SK-N-SH treated with all-trans-retinoic acid at 6 μM for 48 hours (cell line): ENCODE results near the gene SLC26A8.

Experiments used
- ATAC-seq: fragments of 200-7000 bp; cut with Tn5 transposase; 3 replicates; pipeline ENCODE4 v1.9.1; 2020; ENCODE audit warnings: mild to moderate bottlenecking, moderate library complexity
- ARNTL ChIP-seq: fragments of 450-650 bp; formaldehyde crosslinking; IDR thresholded peaks from 2 replicates; pipeline ENCODE4 v1.5.0; 2020; ENCODE audit warnings: low read depth, mild to moderate bottlenecking, moderate library complexity, borderline replicate concordance
- BACH2 ChIP-seq: fragments of 250-450 bp; sonication (Bioruptor Pico); IDR thresholded peaks from 2 replicates; pipeline ENCODE4 v1.9.0; 2021; ENCODE audit warnings: mild to moderate bottlenecking, borderline replicate concordance
- CSDC2 ChIP-seq: fragments of 250-450 bp; sonication (Bioruptor Pico); IDR thresholded peaks from 2 replicates; pipeline ENCODE4 v1.5.0; 2020; ENCODE audit warnings: mild to moderate bottlenecking, moderate library complexity
- ESRRG ChIP-seq: fragments of 250-450 bp; sonication (Bioruptor Pico); IDR thresholded peaks from 2 replicates; pipeline ENCODE4 v1.6.1; 2021; ENCODE audit warnings: mild to moderate bottlenecking
- GLIS3 ChIP-seq: fragments of 250-450 bp; sonication (Bioruptor Pico); IDR thresholded peaks from 2 replicates; pipeline ENCODE4 v1.5.0; 2020; ENCODE audit warnings: mild to moderate bottlenecking, moderate library complexity
- ISL1 ChIP-seq: fragments of 250-450 bp; sonication (Bioruptor Pico); IDR thresholded peaks from 2 replicates; pipeline ENCODE4 v2.1.2; 2022; ENCODE audit warnings: mild to moderate bottlenecking, moderate library complexity
- OSR1 ChIP-seq: fragments of 250-450 bp; sonication (Bioruptor Pico); IDR thresholded peaks from 2 replicates; pipeline ENCODE4 v1.8.0; 2022; ENCODE audit warnings: moderate library complexity, mild to moderate bottlenecking, inconsistent platforms
- PPARA ChIP-seq: fragments of 250-450 bp; sonication (Bioruptor Pico); IDR thresholded peaks from 2 replicates; pipeline ENCODE4 v1.5.0; 2020; ENCODE audit warnings: mild to moderate bottlenecking, borderline replicate concordance
- RARB ChIP-seq: fragments of 250-450 bp; sonication (Bioruptor Pico); IDR thresholded peaks from 2 replicates; pipeline ENCODE4 v1.8.0; 2021; ENCODE audit warnings: mild to moderate bottlenecking, moderate library complexity
- SNAI2 ChIP-seq: fragments of 250-450 bp; sonication (Bioruptor Pico); IDR thresholded peaks from 2 replicates; pipeline ENCODE4 v1.5.0; 2020; ENCODE audit warnings: mild to moderate bottlenecking, moderate library complexity
- TCF4 ChIP-seq: fragments of 250-450 bp; sonication (Bioruptor Pico); IDR thresholded peaks from 2 replicates; pipeline ENCODE4 v1.8.0; 2021; ENCODE audit warnings: mild to moderate bottlenecking, moderate library complexity, borderline replicate concordance
- TOX ChIP-seq: fragments of 250-450 bp; sonication (Bioruptor Pico); IDR thresholded peaks from 2 replicates; pipeline ENCODE4 v1.8.0; 2021; ENCODE audit warnings: mild to moderate bottlenecking, moderate library complexity, borderline replicate concordance
- TSHZ2 ChIP-seq: fragments of 250-450 bp; sonication (Bioruptor Pico); IDR thresholded peaks from 2 replicates; pipeline ENCODE4 v1.5.0; 2020; ENCODE audit warnings: mild to moderate bottlenecking, moderate library complexity
- ZC3H10 ChIP-seq: fragments of 250-450 bp; sonication (Bioruptor Pico); IDR thresholded peaks from 2 replicates; pipeline ENCODE4 v1.5.1; 2021; ENCODE audit warnings: mild to moderate bottlenecking, moderate library complexity
- ZNF565 ChIP-seq: fragments of 450-650 bp; formaldehyde crosslinking; conservative IDR thresholded peaks from 2 replicates; pipeline ENCODE4 v1.5.0; 2020; ENCODE audit warnings: low read depth, mild to moderate bottlenecking, moderate library complexity
- ZNF70 ChIP-seq: fragments of 450-650 bp; formaldehyde crosslinking; IDR thresholded peaks from 2 replicates; pipeline ENCODE4 v1.5.0; 2020; ENCODE audit warnings: mild to moderate bottlenecking, moderate library complexity
- ZNF8 ChIP-seq: fragments of 450-650 bp; formaldehyde crosslinking; IDR thresholded peaks from 2 replicates; pipeline ENCODE4 v1.5.0; 2020; ENCODE audit warnings: mild to moderate bottlenecking, moderate library complexity
- TF ChIP-seq, protein P1 (sequence below): fragments of 250-450 bp; sonication (Bioruptor Pico); IDR thresholded peaks from 2 replicates; pipeline ENCODE4 v1.5.1; 2020; ENCODE audit warnings: low read depth, mild to moderate bottlenecking, moderate library complexity
- TF ChIP-seq, protein P2 (sequence below): fragments of 250-450 bp; sonication (Bioruptor Pico); IDR thresholded peaks from 2 replicates; pipeline ENCODE4 v1.8.0; 2021; ENCODE audit warnings: low read depth, mild to moderate bottlenecking, moderate library complexity, borderline replicate concordance
- TF ChIP-seq, protein P3 (sequence below): fragments of 250-450 bp; sonication (Bioruptor Pico); IDR thresholded peaks from 2 replicates; pipeline ENCODE4 v1.5.1; 2021; ENCODE audit warnings: mild to moderate bottlenecking, moderate library complexity

SLC26A8 gene

GRCh38 chr6:35897036-35897435 lies 127.4 kb downstream of the SLC26A8 start (continued):
- TF ChIP-seq, protein P1, sequence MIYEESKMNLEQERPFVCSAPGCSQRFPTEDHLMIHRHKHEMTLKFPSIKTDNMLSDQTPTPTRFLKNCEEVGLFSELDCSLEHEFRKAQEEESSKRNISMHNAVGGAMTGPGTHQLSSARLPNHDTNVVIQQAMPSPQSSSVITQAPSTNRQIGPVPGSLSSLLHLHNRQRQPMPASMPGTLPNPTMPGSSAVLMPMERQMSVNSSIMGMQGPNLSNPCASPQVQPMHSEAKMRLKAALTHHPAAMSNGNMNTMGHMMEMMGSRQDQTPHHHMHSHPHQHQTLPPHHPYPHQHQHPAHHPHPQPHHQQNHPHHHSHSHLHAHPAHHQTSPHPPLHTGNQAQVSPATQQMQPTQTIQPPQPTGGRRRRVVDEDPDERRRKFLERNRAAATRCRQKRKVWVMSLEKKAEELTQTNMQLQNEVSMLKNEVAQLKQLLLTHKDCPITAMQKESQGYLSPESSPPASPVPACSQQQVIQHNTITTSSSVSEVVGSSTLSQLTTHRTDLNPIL (CRISPR knock-in tag): no peak
- TF ChIP-seq OSR1 (CRISPR knock-in tag) (no peak), PPARA (CRISPR knock-in tag) (no peak), CSDC2 (no peak)

GRCh38 chr6:35896228-35896627 lies 128.2 kb downstream of the SLC26A8 start:
- ATAC-seq: no peak
- no peak for TF ChIP-seq BACH2
- no peak for TF ChIP-seq ISL1 (CRISPR knock-in tag)
- no peak for TF ChIP-seq TOX (CRISPR knock-in tag)
- no peak for TF ChIP-seq GLIS3
- TF ChIP-seq CSDC2: no peak

DNA sequence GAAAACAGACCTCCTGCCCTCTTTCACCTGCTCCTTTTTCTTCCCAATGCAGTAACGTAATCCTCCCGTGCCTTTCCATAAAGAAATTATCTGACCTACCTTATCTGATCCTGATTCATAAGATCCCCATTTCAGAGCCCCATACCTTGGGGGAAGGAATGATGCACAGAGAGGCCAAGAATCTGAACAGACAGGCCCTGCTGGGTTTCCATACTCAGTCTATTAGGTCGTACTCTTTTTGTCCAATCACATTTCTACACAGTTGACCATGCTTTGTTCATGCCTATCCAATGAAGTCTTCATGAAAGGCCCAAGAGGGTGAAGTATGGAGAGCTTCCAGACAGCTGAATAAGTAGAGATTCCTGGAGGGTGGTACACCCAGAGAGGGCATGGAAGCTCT lies 128.9 kb downstream of the SLC26A8 start:
- TF ChIP-seq GLIS3: no peak
- TF ChIP-seq, protein P2, sequence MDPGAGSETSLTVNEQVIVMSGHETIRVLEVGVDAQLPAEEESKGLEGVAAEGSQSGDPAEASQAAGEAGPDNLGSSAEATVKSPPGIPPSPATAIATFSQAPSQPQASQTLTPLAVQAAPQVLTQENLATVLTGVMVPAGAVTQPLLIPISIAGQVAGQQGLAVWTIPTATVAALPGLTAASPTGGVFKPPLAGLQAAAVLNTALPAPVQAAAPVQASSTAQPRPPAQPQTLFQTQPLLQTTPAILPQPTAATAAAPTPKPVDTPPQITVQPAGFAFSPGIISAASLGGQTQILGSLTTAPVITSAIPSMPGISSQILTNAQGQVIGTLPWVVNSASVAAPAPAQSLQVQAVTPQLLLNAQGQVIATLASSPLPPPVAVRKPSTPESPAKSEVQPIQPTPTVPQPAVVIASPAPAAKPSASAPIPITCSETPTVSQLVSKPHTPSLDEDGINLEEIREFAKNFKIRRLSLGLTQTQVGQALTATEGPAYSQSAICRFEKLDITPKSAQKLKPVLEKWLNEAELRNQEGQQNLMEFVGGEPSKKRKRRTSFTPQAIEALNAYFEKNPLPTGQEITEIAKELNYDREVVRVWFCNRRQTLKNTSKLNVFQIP (CRISPR knock-in tag): no peak
- TF ChIP-seq, protein P1 (CRISPR knock-in tag): no peak
- TF ChIP-seq ZNF565 (CRISPR knock-in tag): no peak
- TF ChIP-seq TCF4: no peak
- no peak for TF ChIP-seq BACH2
- TF ChIP-seq, protein P3, sequence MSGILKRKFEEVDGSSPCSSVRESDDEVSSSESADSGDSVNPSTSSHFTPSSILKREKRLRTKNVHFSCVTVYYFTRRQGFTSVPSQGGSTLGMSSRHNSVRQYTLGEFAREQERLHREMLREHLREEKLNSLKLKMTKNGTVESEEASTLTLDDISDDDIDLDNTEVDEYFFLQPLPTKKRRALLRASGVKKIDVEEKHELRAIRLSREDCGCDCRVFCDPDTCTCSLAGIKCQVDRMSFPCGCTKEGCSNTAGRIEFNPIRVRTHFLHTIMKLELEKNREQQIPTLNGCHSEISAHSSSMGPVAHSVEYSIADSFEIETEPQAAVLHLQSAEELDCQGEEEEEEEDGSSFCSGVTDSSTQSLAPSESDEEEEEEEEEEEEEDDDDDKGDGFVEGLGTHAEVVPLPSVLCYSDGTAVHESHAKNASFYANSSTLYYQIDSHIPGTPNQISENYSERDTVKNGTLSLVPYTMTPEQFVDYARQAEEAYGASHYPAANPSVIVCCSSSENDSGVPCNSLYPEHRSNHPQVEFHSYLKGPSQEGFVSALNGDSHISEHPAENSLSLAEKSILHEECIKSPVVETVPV (CRISPR knock-in tag): no peak
- TF ChIP-seq ARNTL: no peak
- no peak for TF ChIP-seq SNAI2 (CRISPR knock-in tag)
- TF ChIP-seq PPARA (CRISPR knock-in tag): no peak
- no peak for TF ChIP-seq CSDC2
- no peak for TF ChIP-seq RARB (CRISPR knock-in tag)
- no peak for TF ChIP-seq TOX (CRISPR knock-in tag)
- TF ChIP-seq OSR1 (CRISPR knock-in tag): no peak
- ATAC-seq: no peak

DNA sequence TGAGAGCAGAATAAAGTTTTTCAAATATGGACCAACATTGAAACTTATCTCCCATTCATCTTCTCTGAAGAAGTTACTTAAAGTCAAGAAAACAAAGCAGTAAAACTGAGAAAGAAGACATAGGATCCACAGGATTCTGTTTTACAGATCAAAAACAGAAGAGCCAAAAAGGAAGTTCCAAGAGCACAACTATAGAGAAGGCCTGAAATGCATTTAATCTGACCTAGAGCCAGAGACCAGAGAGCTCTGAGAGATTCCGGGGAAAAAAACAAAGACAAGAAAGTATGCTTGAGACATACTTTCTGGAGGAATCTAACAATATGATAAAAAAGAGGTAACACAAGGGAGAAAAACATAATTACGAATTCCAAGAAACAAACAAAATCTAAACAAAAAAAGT lies 129.7 kb downstream of the SLC26A8 start:
- ATAC-seq: no peak
- TF ChIP-seq ZNF70 (CRISPR knock-in tag): no peak
- no peak for TF ChIP-seq GLIS3
- TF ChIP-seq RARB (CRISPR knock-in tag): no peak
- no peak for TF ChIP-seq ZNF8 (CRISPR knock-in tag)
- TF ChIP-seq TOX (CRISPR knock-in tag): no peak
- no peak for TF ChIP-seq TSHZ2 (CRISPR knock-in tag)
- TF ChIP-seq TCF4: no peak
- TF ChIP-seq BACH2: no peak
- TF ChIP-seq OSR1 (CRISPR knock-in tag): no peak
- TF ChIP-seq CSDC2: no peak
- TF ChIP-seq SNAI2 (CRISPR knock-in tag): no peak
- TF ChIP-seq ZC3H10: no peak
- no peak for TF ChIP-seq ESRRG (CRISPR knock-in tag)
